Ascending aorta (tissue), 2 donors: ENCODE data around the gene LIPE. TPM values are rescaled to one million over a fixed set of nuclear protein-coding genes. Genes with fewer than 3 reads are reported as not detected.

Source experiments
- DNase-seq, 2 donors: peaks; one replicate each; pipeline ENCODE4 v3.0.0-alpha.2; 2019; ENCODE audit warnings: low spot score in 2 of 2
- H3K27ac ChIP-seq, 2 donors: fragments of 200-600 bp; sonication (generic); one replicate each; pipeline ENCODE4 v1.5.1; 2016 to 2017; ENCODE audit warnings: mild to moderate bottlenecking in 1 of 2
- H3K27me3 ChIP-seq: fragments of 200-600 bp; sonication (generic); one replicate; pipeline ENCODE4 v1.5.1; 2017
- H3K36me3 ChIP-seq, 2 donors: fragments of 200-600 bp; sonication (generic); one replicate each; pipeline ENCODE4 v1.5.1; 2016
- H3K4me1 ChIP-seq, 2 donors: fragments of 200-600 bp; sonication (generic); one replicate each; pipeline ENCODE4 v1.5.1; 2016 to 2017; ENCODE audit warnings: mild to moderate bottlenecking in 1 of 2
- H3K4me3 ChIP-seq, 2 donors: fragments of 200-600 bp; sonication (generic); one replicate each; pipeline ENCODE4 v1.5.1; 2016 to 2017; ENCODE audit warnings: mild to moderate bottlenecking in 1 of 2
- H3K9me3 ChIP-seq, 2 donors: fragments of 200-600 bp; sonication (generic); one replicate each; pipeline ENCODE4 v1.5.1; 2016
- CTCF ChIP-seq, 3 experiments: fragments of 200-600 bp in 2 of 3; fragments of 450-650 bp in 1 of 3; sonication (generic) in 2 of 3; IDR thresholded peaks; one replicate each; pipeline ENCODE4 v1.5.1; 2016 to 2019; ENCODE audit warnings: antibody characterized with exemption in 3 of 3, mild to moderate bottlenecking in 1 of 3, moderate library complexity in 1 of 3
- intact Hi-C: fragments of 100-400 bp; cut with DNase I; formaldehyde crosslinking; loops from one replicate; pipeline ENCODE4 v1.15.1; 2023
- total RNA-seq: library from RNA; depleted of rRNA; stranded (reverse); fragments of >200 nt; gene quantifications from one replicate; pipeline ENCODE4 v1.1.0, GENCODE V29; 2016

The LIPE gene
- total RNA-seq, 1 donor from 2014 or later = 102 TPM

- no peak for DNase-seq
- H3K4me1 ChIP-seq = peaks cover 0 to 7% of the 10 kb centered on the region in 2 donors
- H3K4me3 ChIP-seq = no peak overlapping the region
- intact Hi-C loops = loop anchor here (10.0 kb wide), 1 partner anchor 549 kb away; no protein-coding TSS in a partner anchor
- no peak overlapping the region for H3K27ac ChIP-seq
- H3K27me3 ChIP-seq = no peaks in the 10 kb centered on the region
- no peaks in the 10 kb centered on the region for H3K36me3 ChIP-seq
- no peaks in the 10 kb centered on the region for H3K9me3 ChIP-seq
- TF ChIP-seq CTCF (IDR thresholded peaks at IDR 0.05) = no peak
Observed at GRCh38 chr19:42403586-42403985, 23.6 kb downstream of the LIPE start.

GRCh38 chr19:42402376-42403116 is 24.6 kb downstream of the LIPE start:
- DNase-seq = no peak
- intact Hi-C loops = loop anchor here (10.0 kb wide), 1 partner anchor 548 kb away; no protein-coding TSS in a partner anchor
- Histone ChIP-seq H3K27ac (no peak overlapping the region), H3K36me3 (no peaks in the 10 kb centered on the region), H3K27me3 (no peaks in the 10 kb centered on the region), H3K4me1 (peaks cover 4 to 12% of the 10 kb centered on the region in 2 donors), H3K4me3 (peak overlapping the region; percentile 65 to 75), H3K9me3 (no peaks in the 10 kb centered on the region)
- no peak for TF ChIP-seq CTCF (IDR thresholded peaks at IDR 0.05)

- peak overlapping the region; percentile 65 to 75 for H3K4me3 ChIP-seq
- H3K36me3 ChIP-seq = no peaks in the 10 kb centered on the region
- H3K4me1 ChIP-seq = peaks cover 7 to 14% of the 10 kb centered on the region in 2 donors
- H3K9me3 ChIP-seq = no peaks in the 10 kb centered on the region
- TF ChIP-seq CTCF (IDR thresholded peaks at IDR 0.05) = peak; percentile 45 to 71 (median 71)
- intact Hi-C loops = loop anchor here (10.0 kb wide), 1 partner anchor 547 kb away; no protein-coding TSS in a partner anchor
- peak; percentile 29 to 89 for DNase-seq
- H3K27me3 ChIP-seq = no peaks in the 10 kb centered on the region
- peak overlapping the region in 1 of 2 donors; percentile 4 for H3K27ac ChIP-seq
Observed at GRCh38 chr19:42401365-42402303, 25.6 kb downstream of the LIPE start.

- intact Hi-C loops = loop anchor here (10.0 kb wide), 1 partner anchor 546 kb away; no protein-coding TSS in a partner anchor
- Histone ChIP-seq H3K27me3 (no peaks in the 10 kb centered on the region), H3K27ac (no peak overlapping the region), H3K4me1 (peaks cover 7 to 18% of the 10 kb centered on the region in 2 donors), H3K36me3 (no peaks in the 10 kb centered on the region), H3K9me3 (no peaks in the 10 kb centered on the region), H3K4me3 (no peak overlapping the region)
- no peak for DNase-seq
- TF ChIP-seq CTCF (IDR thresholded peaks at IDR 0.05) = no peak
Observed at GRCh38 chr19:42400404-42400803, 26.8 kb downstream of the LIPE start.

- H3K4me3 ChIP-seq = peak overlapping the region; percentile 54 to 68
- H3K9me3 ChIP-seq = no peaks in the 10 kb centered on the region
- no peaks in the 10 kb centered on the region for H3K27me3 ChIP-seq
- DNase-seq = no peak
- TF ChIP-seq CTCF (IDR thresholded peaks at IDR 0.05) = no peak
- intact Hi-C loops = loop anchor here (1.0 to 5.0 kb wide), 4 partner anchors 73 to 320 kb away; partner anchors contain the start of genes MEGF8 and ZNF574
- H3K36me3 ChIP-seq = no peaks in the 10 kb centered on the region
- peaks cover 7 to 18% of the 10 kb centered on the region in 2 donors for H3K4me1 ChIP-seq
- peak overlapping the region; percentile 70 to 76 for H3K27ac ChIP-seq
Observed at GRCh38 chr19:42397263-42398166, 29.7 kb downstream of the LIPE start.
